Stimulated activated naive CD8-positive, alpha-beta T cell treated with anti-CD3 and anti-CD28 coated beads, Interleukin-15, Interleukin-2, amounts not matched to agents 100 ng/mL and 50 ng/mL, for 24 hours (primary cell): ENCODE data around the gene ZBTB7A.

Experiments
- H3K27ac Mint-ChIP-seq: one replicate; pipeline ENCODE4 v1.8.0; 2021; ENCODE audit warnings: mild to moderate bottlenecking, mixed read lengths
- H3K27me3 Mint-ChIP-seq: one replicate; pipeline ENCODE4 v1.8.0; 2021; ENCODE audit warnings: mixed read lengths
- H3K36me3 Mint-ChIP-seq: one replicate; pipeline ENCODE4 v1.8.0; 2021; ENCODE audit warnings: low read depth, mixed read lengths
- H3K4me1 Mint-ChIP-seq: one replicate; pipeline ENCODE4 v1.8.0; 2021; ENCODE audit warnings: low read depth, mixed read lengths
- H3K4me3 Mint-ChIP-seq: one replicate; pipeline ENCODE4 v1.8.0; 2021; ENCODE audit warnings: mild to moderate bottlenecking, mixed read lengths
- H3K9me3 Mint-ChIP-seq: one replicate; pipeline ENCODE4 v1.8.0; 2021; ENCODE audit warnings: mixed read lengths

Gene ZBTB7A

DNA sequence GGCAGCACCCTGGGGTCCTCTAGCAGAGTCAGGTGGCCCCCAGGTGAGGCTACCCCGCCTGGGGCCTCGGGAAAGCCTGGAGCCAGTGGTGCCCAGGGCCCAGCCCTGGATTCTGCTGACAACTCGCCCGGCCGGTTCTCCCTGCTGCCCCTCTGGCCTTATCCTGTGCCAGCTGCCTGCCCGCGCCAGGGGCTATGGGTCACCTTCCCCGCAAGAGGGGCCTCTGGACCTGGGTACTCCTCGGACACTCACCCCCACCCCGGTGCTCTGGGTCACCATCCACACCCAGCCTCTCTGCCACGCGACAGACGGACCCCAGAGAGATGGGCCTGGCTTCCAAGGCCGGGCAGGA lies 24.0 kb downstream of the ZBTB7A start:
- peaks cover 4% of the 10 kb centered on the region for H3K4me1 Mint-ChIP-seq
- H3K9me3 Mint-ChIP-seq, result no peaks in the 10 kb centered on the region
- no peak overlapping the region for H3K27ac Mint-ChIP-seq
- peaks cover 14% of the 10 kb centered on the region for H3K36me3 Mint-ChIP-seq
- no peak overlapping the region for H3K4me3 Mint-ChIP-seq
- H3K27me3 Mint-ChIP-seq, result no peaks in the 10 kb centered on the region

DNA sequence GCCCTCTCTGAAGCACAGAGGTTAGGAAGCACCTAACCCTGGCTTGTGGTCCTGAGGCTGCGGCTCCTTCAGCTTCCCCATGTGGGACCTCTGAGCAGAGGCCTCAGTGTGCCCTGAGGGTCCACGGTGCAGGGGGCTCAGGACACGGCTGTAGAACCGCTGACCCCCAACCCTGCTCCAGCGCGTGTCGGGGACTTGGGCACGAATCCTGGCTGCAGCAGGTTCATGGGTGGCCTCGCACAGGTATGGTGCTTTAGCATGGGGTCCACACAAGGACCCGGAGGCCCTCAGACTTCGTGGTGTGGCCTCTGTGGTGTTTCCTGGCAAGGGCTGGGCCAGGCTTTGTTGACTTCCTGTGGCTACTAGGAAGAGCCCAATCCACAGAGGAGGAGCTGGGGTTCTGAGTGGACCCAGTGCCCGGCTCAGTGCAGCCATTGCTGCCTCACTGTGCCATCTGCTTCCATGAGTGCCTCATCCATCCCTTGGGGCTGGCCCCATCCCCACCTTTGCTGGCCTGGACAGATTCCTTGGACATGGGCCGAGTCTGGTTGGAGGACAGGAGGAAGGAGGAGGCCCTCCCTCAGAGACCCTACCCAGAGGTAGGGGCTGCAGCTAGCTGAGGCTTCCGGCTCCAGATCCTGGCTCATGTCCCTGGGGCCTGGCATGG lies 24.5 kb downstream of the ZBTB7A start:
- Mint-ChIP-seq H3K9me3 (no peaks in the 10 kb centered on the region), H3K4me3 (no peak overlapping the region), H3K36me3 (peaks cover 14% of the 10 kb centered on the region), H3K27me3 (no peaks in the 10 kb centered on the region), H3K27ac (no peak overlapping the region), H3K4me1 (peaks cover 4% of the 10 kb centered on the region)

DNA sequence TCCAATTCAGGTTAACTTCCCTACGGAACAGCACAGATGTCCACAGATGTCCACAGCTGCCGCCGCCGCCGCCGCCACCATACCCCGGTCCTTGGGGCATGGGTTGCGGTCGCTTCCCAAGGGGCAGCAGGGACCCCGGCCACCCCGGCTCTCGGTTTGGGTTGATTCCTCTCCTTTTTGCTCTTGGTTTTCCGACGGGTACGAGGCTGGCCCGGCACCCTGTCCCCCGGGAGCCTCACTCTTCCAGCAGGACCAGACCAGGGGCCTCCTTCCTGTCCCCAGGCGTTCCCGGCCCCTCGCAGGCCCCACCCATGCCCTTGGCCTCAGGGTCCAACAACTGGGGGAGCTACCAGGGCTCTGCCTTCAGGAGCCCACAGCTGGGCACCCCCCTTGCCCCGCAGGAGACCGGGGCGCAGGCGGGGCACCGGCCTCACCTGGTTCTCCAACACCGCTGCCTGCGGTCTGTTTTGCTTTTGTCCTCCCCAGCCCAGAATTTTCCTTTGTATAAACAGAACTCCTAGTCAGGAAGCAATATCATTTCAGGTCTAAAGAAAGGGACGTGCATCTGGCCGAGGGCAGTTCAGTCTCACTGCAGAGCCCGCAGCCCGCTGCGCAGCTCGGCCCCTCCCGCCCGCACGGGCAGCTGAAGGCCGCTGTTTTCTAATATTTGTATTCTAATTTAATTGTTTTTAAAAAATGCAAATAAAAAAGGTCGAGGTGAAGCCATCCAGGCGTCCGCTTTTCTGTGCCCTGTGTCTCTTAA lies 27.9 kb downstream of the ZBTB7A start:
- Mint-ChIP-seq H3K27ac (no peak overlapping the region), H3K36me3 (peaks cover 8% of the 10 kb centered on the region), H3K4me3 (no peak overlapping the region), H3K27me3 (no peaks in the 10 kb centered on the region), H3K9me3 (no peaks in the 10 kb centered on the region), H3K4me1 (no peaks in the 10 kb centered on the region)

DNA sequence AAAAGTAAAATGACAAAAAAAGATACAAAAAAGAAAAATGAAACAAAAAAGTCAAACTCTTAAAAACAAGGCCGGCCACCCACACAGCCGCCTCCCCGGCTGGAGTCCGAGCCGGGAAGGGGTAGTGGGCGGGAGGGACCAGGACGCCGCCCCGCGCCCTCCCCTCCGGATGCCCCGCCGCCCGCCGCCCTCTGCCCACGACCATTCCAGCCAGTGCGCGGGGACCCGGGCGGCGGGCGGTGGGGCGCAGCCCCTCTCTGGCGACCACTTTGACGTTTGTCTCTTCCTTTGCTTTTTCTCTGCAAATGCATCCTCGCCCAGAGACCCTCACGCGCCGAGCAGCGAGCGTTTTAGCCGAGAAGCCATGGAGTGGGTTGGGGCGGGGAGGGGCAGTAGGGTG lies 28.6 kb downstream of the ZBTB7A start:
- no peaks in the 10 kb centered on the region for H3K27me3 Mint-ChIP-seq
- H3K4me1 Mint-ChIP-seq, result no peaks in the 10 kb centered on the region
- H3K9me3 Mint-ChIP-seq, result no peaks in the 10 kb centered on the region
- no peak overlapping the region for H3K4me3 Mint-ChIP-seq
- no peak overlapping the region for H3K27ac Mint-ChIP-seq
- H3K36me3 Mint-ChIP-seq, result peaks cover 8% of the 10 kb centered on the region

DNA sequence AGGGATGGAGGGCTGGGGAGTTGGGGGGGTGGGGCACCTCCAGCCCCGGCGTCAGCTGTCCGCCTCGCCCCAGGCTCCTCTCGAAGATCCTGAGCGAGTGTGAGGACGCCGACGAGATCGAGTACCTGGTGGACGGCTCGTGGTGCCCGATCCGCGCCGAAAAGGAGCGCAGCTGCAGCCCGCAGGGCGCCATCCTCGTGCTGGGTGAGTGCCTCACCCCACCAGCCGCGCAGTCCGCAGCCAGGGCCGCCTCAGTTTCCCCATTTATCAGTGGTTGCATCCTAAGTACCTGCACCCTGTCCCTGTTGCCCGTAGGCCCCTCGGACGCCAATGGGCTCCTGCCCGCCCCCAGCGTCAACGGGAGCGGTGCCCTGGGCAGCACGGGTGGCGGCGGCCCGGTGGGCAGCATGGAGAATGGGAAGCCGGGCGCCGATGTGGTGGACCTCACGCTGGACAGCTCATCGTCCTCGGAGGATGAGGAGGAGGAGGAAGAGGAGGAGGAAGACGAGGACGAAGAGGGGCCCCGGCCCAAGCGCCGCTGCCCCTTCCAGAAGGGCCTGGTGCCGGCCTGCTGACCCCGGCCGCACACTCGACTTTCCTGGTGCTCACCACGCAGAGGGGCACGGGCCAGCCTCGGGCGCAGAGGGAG lies 29.3 kb downstream of the ZBTB7A start:
- no peaks in the 10 kb centered on the region for H3K4me1 Mint-ChIP-seq
- H3K36me3 Mint-ChIP-seq, result peaks cover 8% of the 10 kb centered on the region
- H3K27ac Mint-ChIP-seq, result no peak overlapping the region
- H3K4me3 Mint-ChIP-seq, result no peak overlapping the region
- no peaks in the 10 kb centered on the region for H3K9me3 Mint-ChIP-seq
- no peaks in the 10 kb centered on the region for H3K27me3 Mint-ChIP-seq

DNA sequence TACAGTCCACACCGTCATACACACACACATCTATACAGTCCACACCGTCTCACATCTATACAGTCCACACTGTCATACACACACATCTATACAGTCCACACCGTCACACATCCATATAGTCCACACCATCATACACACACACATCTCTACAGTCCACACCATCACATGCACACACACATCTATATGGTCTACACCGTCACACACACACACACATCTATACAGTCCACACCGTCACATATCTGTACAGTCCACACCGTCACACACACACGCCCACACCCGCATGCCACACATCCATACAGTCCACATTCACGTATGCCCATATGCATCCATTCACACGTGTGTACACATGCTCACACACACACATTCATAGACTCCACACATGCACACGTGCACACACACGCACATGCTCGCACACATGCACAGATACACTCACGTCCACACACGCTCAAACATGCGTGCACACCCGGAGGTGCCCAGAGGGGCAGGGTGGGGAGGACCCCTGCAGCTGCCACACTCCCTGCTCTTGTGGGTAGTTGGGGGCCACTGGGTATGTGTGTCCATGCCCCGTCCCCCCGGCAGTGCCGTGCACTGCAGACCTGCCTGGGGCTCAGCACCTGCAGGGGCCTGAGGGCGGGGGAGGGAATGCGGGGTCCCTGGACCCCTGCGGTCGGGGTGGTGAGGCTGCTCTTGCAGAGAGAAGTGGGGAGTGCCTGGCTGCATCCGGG lies 30.0 kb downstream of the ZBTB7A start:
- Mint-ChIP-seq H3K36me3 (peaks cover 8% of the 10 kb centered on the region), H3K27me3 (no peaks in the 10 kb centered on the region), H3K9me3 (no peaks in the 10 kb centered on the region), H3K4me3 (no peak overlapping the region), H3K27ac (no peak overlapping the region), H3K4me1 (no peaks in the 10 kb centered on the region)

DNA sequence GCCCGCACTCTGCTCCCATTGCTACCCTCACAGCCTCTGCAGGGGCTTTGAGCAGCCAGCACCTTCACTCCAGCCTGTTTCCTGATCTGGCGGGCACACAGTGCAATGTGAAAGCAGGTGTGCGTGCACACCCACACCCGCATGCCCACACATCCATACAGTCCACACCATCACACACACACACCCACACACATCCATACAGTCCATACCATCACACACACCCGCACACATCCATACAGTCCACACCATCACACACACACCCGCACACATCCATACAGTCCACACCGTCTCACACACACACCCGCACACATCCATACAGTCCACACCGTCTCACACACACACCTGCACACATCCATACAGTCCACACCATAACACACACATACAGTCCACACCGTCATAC lies 31.1 kb downstream of the ZBTB7A start:
- H3K4me1 Mint-ChIP-seq, result no peaks in the 10 kb centered on the region
- H3K27ac Mint-ChIP-seq, result no peak overlapping the region
- no peaks in the 10 kb centered on the region for H3K27me3 Mint-ChIP-seq
- H3K36me3 Mint-ChIP-seq, result peaks cover 8% of the 10 kb centered on the region
- H3K4me3 Mint-ChIP-seq, result no peak overlapping the region
- H3K9me3 Mint-ChIP-seq, result no peaks in the 10 kb centered on the region

DNA sequence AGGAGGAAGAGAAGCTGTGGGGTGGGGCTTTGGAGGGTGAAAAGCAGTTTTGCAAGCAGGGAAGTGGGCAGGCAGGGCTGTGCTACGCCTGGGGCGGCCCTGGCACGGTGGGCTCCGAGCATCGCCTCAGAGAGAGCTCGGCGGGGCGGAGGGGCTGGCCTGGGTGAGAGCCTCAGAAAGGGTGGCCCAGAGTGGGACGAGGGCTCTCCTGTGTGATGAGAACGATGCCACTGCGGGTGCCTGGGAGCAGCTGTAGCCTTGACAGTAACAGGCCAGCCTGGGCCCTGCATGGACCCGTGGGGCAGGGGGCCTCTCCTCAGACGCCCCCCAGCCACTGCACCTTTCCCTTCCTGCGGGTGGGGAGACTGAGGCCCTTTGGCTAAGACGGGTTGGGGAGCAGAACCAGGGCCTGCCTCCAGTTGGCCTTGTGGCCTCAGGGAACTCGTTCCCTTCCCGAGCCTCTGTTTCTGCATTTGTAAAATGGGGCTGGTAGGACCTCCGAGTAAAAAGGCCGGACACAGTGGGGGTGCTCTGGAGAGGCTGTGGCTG lies 31.6 kb downstream of the ZBTB7A start:
- H3K9me3 Mint-ChIP-seq, result no peaks in the 10 kb centered on the region
- H3K27ac Mint-ChIP-seq, result no peak overlapping the region

DNA sequence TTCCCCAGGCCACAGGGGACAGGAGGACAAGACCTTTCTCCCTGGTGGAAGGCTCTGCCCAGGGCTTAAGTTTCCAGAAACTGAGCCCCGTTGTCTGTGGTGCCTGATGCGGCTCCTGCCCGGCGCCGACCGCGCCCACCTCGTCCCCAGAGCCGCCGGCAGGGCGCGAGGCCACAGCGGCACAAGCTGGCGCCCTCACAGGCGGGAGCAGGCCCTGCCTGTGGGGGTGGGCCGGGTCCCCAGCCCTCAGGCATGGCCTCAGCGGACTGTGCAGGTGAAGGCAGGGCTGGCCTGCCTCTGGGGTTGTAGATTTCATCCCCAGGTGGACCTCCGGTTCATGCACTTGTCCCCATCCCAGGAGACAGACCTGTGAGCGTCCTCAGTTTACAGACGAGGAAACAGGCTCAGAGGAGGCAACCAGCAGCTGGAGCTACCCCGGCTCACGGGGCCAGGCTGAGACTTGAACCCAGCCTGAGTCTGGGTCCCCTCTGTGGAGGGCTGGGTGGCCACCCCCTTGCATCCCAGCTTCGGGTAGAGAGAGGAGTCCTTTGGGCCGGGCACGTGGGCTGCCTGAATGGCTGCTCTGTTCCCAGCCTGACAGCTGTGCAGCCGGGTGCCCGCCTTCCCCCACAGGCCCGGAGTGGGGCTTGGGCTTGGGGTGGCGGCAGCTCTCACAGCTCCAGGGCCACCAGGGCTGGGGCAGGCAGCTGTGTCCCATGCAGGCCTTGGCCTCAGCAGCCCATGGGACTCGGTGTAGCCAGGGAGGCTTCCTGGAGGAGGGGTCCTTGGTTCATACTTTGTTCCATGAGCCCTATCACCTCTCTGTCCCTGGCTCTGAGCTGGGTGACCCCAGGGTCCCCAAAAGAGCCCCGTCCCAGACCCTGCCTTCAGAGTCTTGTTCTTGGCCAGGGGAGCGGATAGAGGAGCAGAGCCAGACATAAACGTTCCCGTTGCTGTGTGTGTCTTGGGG lies 32.4 kb downstream of the ZBTB7A start:
- no peak overlapping the region for H3K4me3 Mint-ChIP-seq
- no peak overlapping the region for H3K27ac Mint-ChIP-seq
- H3K27me3 Mint-ChIP-seq, result no peaks in the 10 kb centered on the region
- no peaks in the 10 kb centered on the region for H3K4me1 Mint-ChIP-seq
- peaks cover 4% of the 10 kb centered on the region for H3K36me3 Mint-ChIP-seq
- no peaks in the 10 kb centered on the region for H3K9me3 Mint-ChIP-seq

More for the DNA sequence above, 31.6 kb downstream of the ZBTB7A start:
- Mint-ChIP-seq H3K36me3 (peaks cover 4% of the 10 kb centered on the region), H3K4me1 (no peaks in the 10 kb centered on the region), H3K4me3 (no peak overlapping the region), H3K27me3 (no peaks in the 10 kb centered on the region)

DNA sequence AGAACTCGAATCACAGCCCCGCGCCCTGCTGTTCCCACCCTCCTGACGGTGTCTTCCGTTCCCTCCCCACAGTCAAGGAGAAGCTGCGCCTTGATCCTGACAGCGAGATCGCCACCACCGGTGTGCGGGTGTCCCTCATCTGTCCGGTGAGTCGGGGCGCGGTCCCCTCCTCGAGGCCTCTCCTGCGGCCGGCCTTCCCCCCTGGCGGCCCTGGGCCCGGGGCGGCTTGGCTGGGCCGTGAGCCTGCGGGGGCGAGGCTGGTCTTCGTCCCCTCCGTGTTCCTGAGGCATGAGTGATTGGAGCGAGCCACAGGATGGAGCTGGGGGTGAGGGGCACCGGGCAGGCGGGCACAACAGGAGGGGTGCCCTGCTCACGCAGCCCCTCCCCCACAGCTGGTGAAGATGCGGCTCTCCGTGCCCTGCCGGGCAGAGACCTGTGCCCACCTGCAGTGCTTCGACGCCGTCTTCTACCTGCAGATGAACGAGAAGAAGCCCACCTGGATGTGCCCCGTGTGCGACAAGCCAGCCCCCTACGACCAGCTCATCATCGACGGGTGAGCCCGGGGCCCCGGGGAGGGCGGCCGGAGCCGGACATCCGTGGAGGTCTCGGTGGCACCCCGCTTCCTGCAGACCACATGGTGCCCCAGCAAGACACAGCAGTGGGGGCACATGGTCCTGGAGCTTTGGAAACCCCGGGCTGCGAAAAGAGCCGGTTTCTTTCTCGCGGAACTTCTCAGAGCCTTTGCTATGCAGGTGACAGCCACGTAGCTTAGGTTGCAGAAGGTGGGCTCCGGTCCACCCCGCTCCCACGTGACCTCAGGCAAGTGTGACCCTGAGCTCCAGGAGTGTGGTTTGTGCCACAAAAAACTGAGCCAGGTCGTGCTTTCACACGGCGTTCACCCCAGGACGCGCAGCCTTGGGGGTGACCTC lies 33.4 kb downstream of the ZBTB7A start:
- Mint-ChIP-seq H3K9me3 (no peaks in the 10 kb centered on the region), H3K4me3 (no peak overlapping the region), H3K36me3 (peaks cover 4% of the 10 kb centered on the region), H3K4me1 (no peaks in the 10 kb centered on the region), H3K27me3 (no peaks in the 10 kb centered on the region), H3K27ac (no peak overlapping the region)

DNA sequence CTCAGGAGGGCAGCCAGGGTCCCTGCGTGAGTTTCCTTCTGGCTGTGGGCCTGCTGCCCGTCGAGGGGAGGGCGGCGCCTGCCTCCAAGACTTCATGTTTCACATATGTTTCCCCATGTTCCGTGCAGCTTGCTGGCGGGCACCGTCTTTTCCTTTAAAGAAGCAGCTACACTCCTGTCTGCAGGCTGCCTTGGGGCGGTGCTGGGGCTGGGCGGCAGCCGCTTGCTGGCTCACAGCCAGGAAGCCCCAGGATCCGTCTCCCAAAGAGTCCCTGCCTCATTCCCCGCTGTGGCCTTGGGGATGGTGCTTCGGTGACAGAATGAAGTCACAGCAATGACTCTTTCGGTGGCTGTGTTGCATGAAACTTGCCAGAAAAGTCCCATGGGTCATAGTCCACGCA lies 34.3 kb downstream of the ZBTB7A start:
- H3K27ac Mint-ChIP-seq, result no peak overlapping the region
- no peaks in the 10 kb centered on the region for H3K9me3 Mint-ChIP-seq
- no peaks in the 10 kb centered on the region for H3K4me1 Mint-ChIP-seq
- no peaks in the 10 kb centered on the region for H3K36me3 Mint-ChIP-seq
- H3K4me3 Mint-ChIP-seq, result no peak overlapping the region
- no peaks in the 10 kb centered on the region for H3K27me3 Mint-ChIP-seq

DNA sequence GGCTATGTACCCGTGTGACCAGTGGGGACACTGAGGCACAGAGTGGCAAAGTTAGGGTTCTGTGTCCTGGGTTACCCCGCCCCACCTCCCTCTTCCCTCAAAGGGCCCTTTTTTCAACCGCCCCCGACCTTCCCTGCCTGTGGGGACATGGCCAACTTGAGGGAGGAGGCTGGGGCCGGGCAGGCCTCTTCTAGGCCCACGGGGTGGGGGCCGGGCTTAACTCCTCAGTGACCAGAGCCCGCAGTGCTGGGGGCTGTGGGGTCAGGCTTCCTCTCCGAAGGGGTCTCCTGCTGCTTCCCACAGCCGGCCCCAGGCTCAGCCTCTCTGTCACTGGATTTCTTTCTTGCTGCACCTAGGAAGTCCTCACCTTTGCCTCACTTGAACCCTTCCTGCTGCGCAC lies 35.3 kb downstream of the ZBTB7A start:
- no peaks in the 10 kb centered on the region for H3K9me3 Mint-ChIP-seq
- H3K36me3 Mint-ChIP-seq, result no peaks in the 10 kb centered on the region
- H3K4me1 Mint-ChIP-seq, result no peaks in the 10 kb centered on the region
- no peak overlapping the region for H3K27ac Mint-ChIP-seq
- no peak overlapping the region for H3K4me3 Mint-ChIP-seq
- no peaks in the 10 kb centered on the region for H3K27me3 Mint-ChIP-seq

DNA sequence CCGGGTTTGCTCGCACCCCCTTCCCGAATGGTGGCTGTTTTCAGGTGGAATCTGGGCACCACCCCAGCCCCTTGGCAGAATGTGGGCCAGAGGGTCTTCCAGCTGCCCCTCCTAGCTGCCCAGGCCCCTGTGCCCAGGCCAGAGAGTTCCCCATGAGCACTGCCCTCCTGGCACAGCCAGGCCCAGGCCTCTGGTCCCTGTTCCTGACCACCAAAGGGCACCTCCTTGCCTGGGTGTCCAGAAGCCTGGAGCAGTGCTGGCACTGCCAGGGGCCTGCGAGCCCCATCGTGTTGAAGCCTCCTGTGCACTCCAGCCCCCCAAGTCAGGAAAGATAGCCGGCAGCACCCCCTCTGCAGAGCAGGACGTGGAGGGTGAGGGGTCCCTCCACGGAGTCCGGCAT lies 35.7 kb downstream of the ZBTB7A start:
- H3K4me1 Mint-ChIP-seq, result no peaks in the 10 kb centered on the region
- no peaks in the 10 kb centered on the region for H3K9me3 Mint-ChIP-seq
- H3K4me3 Mint-ChIP-seq, result no peak overlapping the region
- no peaks in the 10 kb centered on the region for H3K27me3 Mint-ChIP-seq
- H3K36me3 Mint-ChIP-seq, result no peaks in the 10 kb centered on the region
- no peak overlapping the region for H3K27ac Mint-ChIP-seq
